Lower leg skin (tissue), 3 donors: ENCODE measurements around the gene PLAGL2.

Experiments used
- POLR2A ChIP-seq, 2 donors: fragments of 450-650 bp; IDR thresholded peaks; one replicate each; pipeline ENCODE4 v1.6.1; 2016 to 2017; ENCODE audit warnings: antibody characterized with exemption in 2 of 2, mild to moderate bottlenecking in 1 of 2, moderate library complexity in 1 of 2
- TF ChIP-seq, protein P1 (sequence below), 3 donors: fragments of 450-650 bp; IDR thresholded peaks; one replicate each; pipeline ENCODE4 v1.5.1; 2016; ENCODE audit warnings: antibody characterized with exemption in 3 of 3, mild to moderate bottlenecking in 3 of 3, moderate library complexity in 2 of 3

DNA sequence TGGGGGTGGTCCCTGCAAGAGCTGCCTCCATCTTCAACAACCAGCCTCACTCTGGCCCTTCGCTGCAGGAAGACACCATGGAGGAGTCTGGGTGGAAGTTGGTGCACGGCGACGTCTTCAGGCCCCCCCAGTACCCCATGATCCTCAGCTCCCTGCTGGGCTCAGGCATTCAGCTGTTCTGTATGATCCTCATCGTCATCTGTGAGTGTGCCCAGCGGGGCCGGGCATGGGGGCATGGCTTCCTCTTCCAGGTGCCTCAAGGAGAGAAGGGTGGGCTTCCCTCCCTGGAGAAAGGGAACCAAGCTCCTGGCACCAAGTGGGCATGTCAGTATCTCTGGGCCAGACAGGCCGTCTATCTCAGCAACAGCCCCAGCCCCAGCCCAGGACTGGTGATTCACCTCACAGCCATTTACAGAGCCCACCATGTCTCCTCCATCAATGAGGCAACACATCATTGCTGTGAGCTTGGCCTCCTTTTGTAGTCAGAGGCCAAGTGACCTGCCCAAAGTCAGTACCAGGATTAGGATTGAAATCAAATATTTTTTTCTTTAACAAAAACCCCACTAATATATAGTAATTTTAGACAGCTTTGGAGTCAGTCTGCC lies 57.9 kb downstream of the PLAGL2 start:
- TF ChIP-seq, protein P1, sequence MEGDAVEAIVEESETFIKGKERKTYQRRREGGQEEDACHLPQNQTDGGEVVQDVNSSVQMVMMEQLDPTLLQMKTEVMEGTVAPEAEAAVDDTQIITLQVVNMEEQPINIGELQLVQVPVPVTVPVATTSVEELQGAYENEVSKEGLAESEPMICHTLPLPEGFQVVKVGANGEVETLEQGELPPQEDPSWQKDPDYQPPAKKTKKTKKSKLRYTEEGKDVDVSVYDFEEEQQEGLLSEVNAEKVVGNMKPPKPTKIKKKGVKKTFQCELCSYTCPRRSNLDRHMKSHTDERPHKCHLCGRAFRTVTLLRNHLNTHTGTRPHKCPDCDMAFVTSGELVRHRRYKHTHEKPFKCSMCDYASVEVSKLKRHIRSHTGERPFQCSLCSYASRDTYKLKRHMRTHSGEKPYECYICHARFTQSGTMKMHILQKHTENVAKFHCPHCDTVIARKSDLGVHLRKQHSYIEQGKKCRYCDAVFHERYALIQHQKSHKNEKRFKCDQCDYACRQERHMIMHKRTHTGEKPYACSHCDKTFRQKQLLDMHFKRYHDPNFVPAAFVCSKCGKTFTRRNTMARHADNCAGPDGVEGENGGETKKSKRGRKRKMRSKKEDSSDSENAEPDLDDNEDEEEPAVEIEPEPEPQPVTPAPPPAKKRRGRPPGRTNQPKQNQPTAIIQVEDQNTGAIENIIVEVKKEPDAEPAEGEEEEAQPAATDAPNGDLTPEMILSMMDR (IDR thresholded peaks at IDR 0.05): no peak
- TF ChIP-seq POLR2A (IDR thresholded peaks at IDR 0.05): no peak
